ENCODE measurements around the gene MIPEP. TPM values are rescaled to one million over a fixed set of nuclear protein-coding genes. Genes with fewer than 3 reads are reported as not detected.
A peak's percentile ranks its signal among the peaks of the same experiment; 100 is the strongest.

Gene MIPEP
- total RNA-seq, 1 donor from 2014 or later, result 6.5 TPM

GRCh38 chr13:23810685-23811240 is 78.4 kb downstream of the MIPEP start:
- no peak for DNase-seq (ENCODE audit: low read depth in 2 of 2)

GRCh38 chr13:23808803-23809202 is 80.4 kb downstream of the MIPEP start:
- no peak for DNase-seq (ENCODE audit: low read depth in 2 of 2)

GRCh38 chr13:23806874-23807526 is 82.2 kb downstream of the MIPEP start:
- peak in 1 of 2 donors; percentile 10 for DNase-seq (ENCODE audit: low read depth in 2 of 2)

- DNase-seq (ENCODE audit: low read depth in 2 of 2), result no peak
These were observed 83.4 kb downstream of the MIPEP start for GRCh38 chr13:23805821-23806220.

- DNase-seq (ENCODE audit: low read depth in 2 of 2), result no peak
These were observed 84.1 kb downstream of the MIPEP start for GRCh38 chr13:23805122-23805521.

- DNase-seq (ENCODE audit: low read depth in 2 of 2), result no peak
These were observed 85.0 kb downstream of the MIPEP start for GRCh38 chr13:23804166-23804565.

- DNase-seq (ENCODE audit: low read depth in 2 of 2), result no peak
These were observed 88.1 kb downstream of the MIPEP start for GRCh38 chr13:23801141-23801540.

- DNase-seq (ENCODE audit: low read depth in 2 of 2), result no peak
These were observed 89.3 kb downstream of the MIPEP start for GRCh38 chr13:23799945-23800344.

GRCh38 chr13:23797276-23797903 is 91.8 kb downstream of the MIPEP start:
- no peak for DNase-seq (ENCODE audit: low read depth in 2 of 2)

- DNase-seq (ENCODE audit: low read depth in 2 of 2), result no peak
These were observed 92.6 kb downstream of the MIPEP start for GRCh38 chr13:23796551-23796950.

GRCh38 chr13:23794267-23795161 is 94.7 kb downstream of the MIPEP start:
- peak; percentile 55 to 85 for DNase-seq (ENCODE audit: low read depth in 2 of 2)

- peak; percentile 5 to 66 for DNase-seq (ENCODE audit: low read depth in 2 of 2)
These were observed 95.5 kb downstream of the MIPEP start for GRCh38 chr13:23793711-23794110.

- no peak for DNase-seq (ENCODE audit: low read depth in 2 of 2)
These were observed 96.5 kb downstream of the MIPEP start for GRCh38 chr13:23792680-23793079.

GRCh38 chr13:23790577-23791170 is 98.5 kb downstream of the MIPEP start:
- no peak for DNase-seq (ENCODE audit: low read depth in 2 of 2)

GRCh38 chr13:23789576-23790346 is 99.4 kb downstream of the MIPEP start:
- no peak for DNase-seq (ENCODE audit: low read depth in 2 of 2)

- DNase-seq (ENCODE audit: low read depth in 2 of 2), result no peak
These were observed 100.7 kb downstream of the MIPEP start for GRCh38 chr13:23788459-23788858.

- no peak for DNase-seq (ENCODE audit: low read depth in 2 of 2)
These were observed 101.7 kb downstream of the MIPEP start for GRCh38 chr13:23787464-23787863.

GRCh38 chr13:23786607-23787006 is 102.6 kb downstream of the MIPEP start:
- no peak for DNase-seq (ENCODE audit: low read depth in 2 of 2)

GRCh38 chr13:23778879-23779278 is 110.3 kb downstream of the MIPEP start:
- no peak for DNase-seq (ENCODE audit: low read depth in 2 of 2)

- DNase-seq (ENCODE audit: low read depth in 2 of 2), result no peak
These were observed 111.1 kb downstream of the MIPEP start for GRCh38 chr13:23778002-23778652.

- no peak for DNase-seq (ENCODE audit: low read depth in 2 of 2)
These were observed 111.7 kb downstream of the MIPEP start for GRCh38 chr13:23777575-23777870.

Measured in lung microvascular endothelial cell (primary cell).